GM23248 (cell line): ENCODE data around the gene PRIMA1. TPM values are rescaled to one million over a fixed set of nuclear protein-coding genes. Genes with fewer than 3 reads are reported as not detected.

Experiments
- DNase-seq: peaks from one replicate; pipeline ENCODE4 v3.0.0-alpha.2; 2015
- H2AFZ ChIP-seq: fragments of 200-600 bp; sonication (generic); 2 replicates; pipeline ENCODE4 v1.6.1; 2016; ENCODE audit warnings: antibody characterized with exemption
- H3F3A ChIP-seq: fragments of 200-600 bp; sonication (generic); 2 replicates; pipeline ENCODE4 v1.6.1; 2016; ENCODE audit warnings: mild to moderate bottlenecking, antibody characterized with exemption, mixed run types; ENCODE audit not compliant: insufficient read depth
- H3K27ac ChIP-seq: fragments of 200-600 bp; sonication (generic); 2 replicates; pipeline ENCODE4 v1.5.1; 2016; ENCODE audit warnings: mild to moderate bottlenecking
- H3K27me3 ChIP-seq: fragments of 200-600 bp; sonication (generic); replicated peaks from 2 replicates; pipeline ENCODE4 v1.6.1; 2016; ENCODE audit warnings: mild to moderate bottlenecking; ENCODE audit not compliant: insufficient read depth
- H3K36me3 ChIP-seq: fragments of 200-600 bp; sonication (generic); 2 replicates; pipeline ENCODE4 v1.6.1; 2016; ENCODE audit warnings: low read depth, mild to moderate bottlenecking
- H3K4me1 ChIP-seq: fragments of 200-600 bp; sonication (generic); 2 replicates; pipeline ENCODE4 v1.6.1; 2016; ENCODE audit warnings: mild to moderate bottlenecking; ENCODE audit not compliant: insufficient read depth
- H3K4me2 ChIP-seq: fragments of 200-600 bp; sonication (generic); one replicate; pipeline ENCODE4 v1.6.1; 2016; ENCODE audit warnings: mild to moderate bottlenecking; ENCODE audit not compliant: unreplicated experiment
- H3K4me3 ChIP-seq: fragments of 200-600 bp; sonication (generic); 2 replicates; pipeline ENCODE4 v1.5.1; 2016; ENCODE audit warnings: mild to moderate bottlenecking
- H3K79me2 ChIP-seq: fragments of 200-600 bp; sonication (generic); 2 replicates; pipeline ENCODE4 v1.6.1; 2016; ENCODE audit warnings: mild to moderate bottlenecking; ENCODE audit not compliant: insufficient read depth
- H3K9ac ChIP-seq: fragments of 200-600 bp; sonication (generic); 2 replicates; pipeline ENCODE4 v1.6.1; 2016; ENCODE audit warnings: mild to moderate bottlenecking
- H3K9me2 ChIP-seq: fragments of 200-600 bp; sonication (generic); 2 replicates; pipeline ENCODE4 v1.6.1; 2016; ENCODE audit warnings: mixed run types, mild to moderate bottlenecking, moderate library complexity; ENCODE audit not compliant: insufficient read depth
- H3K9me3 ChIP-seq: fragments of 200-600 bp; sonication (generic); one replicate; pipeline ENCODE4 v1.6.1; 2017; ENCODE audit warnings: low read depth
- H4K20me1 ChIP-seq: fragments of 200-600 bp; sonication (generic); 2 replicates; pipeline ENCODE4 v1.6.0; 2016; ENCODE audit not compliant: insufficient read depth
- EZH2 ChIP-seq: fragments of 200-600 bp; sonication (generic); IDR thresholded peaks from 2 replicates; pipeline ENCODE4 v1.6.1; 2018; ENCODE audit warnings: antibody characterized with exemption, mild to moderate bottlenecking; ENCODE audit not compliant: insufficient read depth, poor library complexity, severe bottlenecking
- EZH2phosphoT487 ChIP-seq: fragments of 200-600 bp; sonication (generic); IDR thresholded peaks from 2 replicates; pipeline ENCODE4 v1.6.1; 2018; ENCODE audit warnings: antibody characterized with exemption, moderate library complexity, mild to moderate bottlenecking, low read depth; ENCODE audit not compliant: insufficient read depth
- WGBS, 2 experiments: methylation state at CpG; one replicate each; pipeline ENCODE4 v1.1.6; 2015 to 2017; ENCODE audit warnings: low lambda C conversion rate in 2 of 2, low coverage in 1 of 2; ENCODE audit errors: missing lambda C conversion rate in 2 of 2; 5-methylcytosine and 5-hydroxymethylcytosine counted together
- in situ Hi-C: fragments of 300-500 bp; cut with MboI; formaldehyde crosslinking; loops from 2 replicates; pipeline ENCODE4 v1.15.0; 2020
- polyA plus RNA-seq: library from polyadenylated mRNA; unstranded; fragments of >200 nt; fragmentation: Nextera tagmentation; extraction: Ambion mirVana; gene quantifications from 2 replicates; pipeline ENCODE4 v1.2.1, GENCODE V29; 2016
- total RNA-seq: library from RNA; depleted of rRNA; stranded (reverse); fragments of >200 nt; shearing (Covaris generic); gene quantifications from 2 replicates; pipeline ENCODE4 v1.2.3, GENCODE V29; 2014

The PRIMA1 gene
- total and polyA plus RNA-seq, 2 experiments from 2014 or later, result 0.43 TPM; not detected in 1

GRCh38 chr14:93744876-93745275 lies 43.4 kb downstream of the PRIMA1 start:
- H3K9me2 ChIP-seq, result no peaks in the 10 kb centered on the region
- DNase-seq, result no peak
- WGBS, 2 experiments, result 61 to 70% methylated on average over 5 to 8 of the region's 8 CpGs
- no peak overlapping the region for H3K4me2 ChIP-seq
- no peak overlapping the region for H3K4me3 ChIP-seq
- TF ChIP-seq EZH2, result no peak
- TF ChIP-seq EZH2phosphoT487, result no peak
- no peaks in the 10 kb centered on the region for H3K36me3 ChIP-seq
- in situ Hi-C loops, result no loop called here
- no peaks in the 10 kb centered on the region for H3K27me3 ChIP-seq
- no peak overlapping the region for H3K27ac ChIP-seq
- H3K4me1 ChIP-seq, result no peaks in the 10 kb centered on the region
- H3K9ac ChIP-seq, result no peak overlapping the region
- no peaks in the 10 kb centered on the region for H3K79me2 ChIP-seq
- no peaks in the 10 kb centered on the region for H4K20me1 ChIP-seq
- H3K9me3 ChIP-seq, result no peaks in the 10 kb centered on the region
- H2AFZ ChIP-seq, result no peak overlapping the region
- H3F3A ChIP-seq, result no peaks in the 10 kb centered on the region

GRCh38 chr14:93744176-93744575 lies 44.1 kb downstream of the PRIMA1 start:
- Histone ChIP-seq H4K20me1 (no peaks in the 10 kb centered on the region), H3K4me2 (no peak overlapping the region), H3K4me3 (no peak overlapping the region), H3K79me2 (no peaks in the 10 kb centered on the region), H3K27ac (no peak overlapping the region), H3K9ac (no peak overlapping the region), H3K9me3 (no peaks in the 10 kb centered on the region), H3K4me1 (no peaks in the 10 kb centered on the region), H3K9me2 (no peaks in the 10 kb centered on the region), H3F3A (no peaks in the 10 kb centered on the region), H3K36me3 (no peaks in the 10 kb centered on the region), H3K27me3 (no peaks in the 10 kb centered on the region), H2AFZ (no peak overlapping the region)
- in situ Hi-C loops, result no loop called here
- no peak for TF ChIP-seq EZH2
- TF ChIP-seq EZH2phosphoT487, result no peak
- no peak for DNase-seq
- WGBS, 2 experiments, result 69 to 73% methylated on average over 13 to 14 of the region's 14 CpGs

DNA sequence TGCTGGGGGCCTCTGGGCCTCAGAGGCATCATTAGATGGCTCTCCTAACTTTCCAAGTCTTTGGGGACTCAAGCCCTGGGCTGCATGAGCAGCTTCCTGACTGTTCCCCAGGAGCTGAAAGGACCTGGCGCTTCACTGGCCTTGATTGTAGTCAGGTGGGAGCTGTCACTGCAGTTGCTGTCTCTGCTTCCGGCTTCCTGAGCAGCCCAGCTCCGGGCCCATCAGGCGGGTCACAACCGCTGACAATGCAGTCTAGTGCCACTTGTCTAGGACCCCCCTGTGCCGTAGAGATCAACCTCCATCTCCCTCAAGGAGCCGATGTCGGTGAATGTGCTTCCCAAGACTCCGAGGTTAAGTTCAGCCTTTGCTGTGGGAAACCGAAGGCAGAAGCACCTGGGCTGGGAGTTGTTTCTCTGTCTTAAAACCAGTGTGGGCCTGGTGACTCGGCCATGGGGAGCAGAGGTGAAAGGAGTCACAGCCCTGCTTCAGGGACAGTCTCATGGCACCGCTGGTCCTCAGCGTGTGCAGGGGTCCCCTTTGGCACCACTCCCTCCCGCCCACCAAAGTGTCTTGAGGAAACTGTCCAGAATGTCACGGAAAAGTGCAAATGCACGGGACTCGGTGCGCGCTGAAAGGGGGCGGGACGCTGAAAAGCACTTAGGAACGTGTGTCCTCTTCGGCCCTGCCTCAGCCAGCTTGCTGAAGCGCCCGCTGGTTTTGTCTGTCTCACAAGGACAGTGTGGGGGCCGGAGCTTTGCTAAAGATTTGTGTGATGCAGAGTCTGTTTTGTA lies 44.8 kb downstream of the PRIMA1 start:
- no peaks in the 10 kb centered on the region for H3K79me2 ChIP-seq
- TF ChIP-seq EZH2phosphoT487, result no peak
- no peak for TF ChIP-seq EZH2
- no peaks in the 10 kb centered on the region for H3K4me1 ChIP-seq
- H3K9ac ChIP-seq, result no peak overlapping the region
- no peak overlapping the region for H3K4me2 ChIP-seq
- H3K4me3 ChIP-seq, result no peak overlapping the region
- H3F3A ChIP-seq, result no peaks in the 10 kb centered on the region
- no peak overlapping the region for H2AFZ ChIP-seq
- no peak for DNase-seq
- 80 to 83% methylated on average over 24 to 26 of the region's 26 CpGs for WGBS, 2 experiments
- no peak overlapping the region for H3K27ac ChIP-seq
- H4K20me1 ChIP-seq, result no peaks in the 10 kb centered on the region
- no peaks in the 10 kb centered on the region for H3K36me3 ChIP-seq
- no peaks in the 10 kb centered on the region for H3K9me3 ChIP-seq
- H3K27me3 ChIP-seq, result no peaks in the 10 kb centered on the region
- in situ Hi-C loops, result no loop called here
- H3K9me2 ChIP-seq, result no peaks in the 10 kb centered on the region

GRCh38 chr14:93742761-93743160 lies 45.5 kb downstream of the PRIMA1 start:
- Histone ChIP-seq H3K4me3 (no peak overlapping the region), H3K9me3 (no peaks in the 10 kb centered on the region), H3K36me3 (no peaks in the 10 kb centered on the region), H2AFZ (no peak overlapping the region), H3K4me1 (no peaks in the 10 kb centered on the region), H3K27ac (no peak overlapping the region), H3K9ac (no peak overlapping the region), H3K27me3 (no peaks in the 10 kb centered on the region), H3K9me2 (no peaks in the 10 kb centered on the region), H3K79me2 (no peaks in the 10 kb centered on the region), H4K20me1 (no peaks in the 10 kb centered on the region), H3K4me2 (no peak overlapping the region), H3F3A (no peaks in the 10 kb centered on the region)
- in situ Hi-C loops, result no loop called here
- 66 to 71% methylated on average over 8 of the region's 8 CpGs for WGBS, 2 experiments
- TF ChIP-seq EZH2phosphoT487 (no peak), EZH2 (no peak)
- DNase-seq, result no peak
